Spleen (tissue), 7 donors: ENCODE data around the gene ATP7B.

Experiments used
- CTCF ChIP-seq, 11 experiments: fragments of 200-600 bp in 7 of 11; fragments of 450-650 bp in 4 of 11; sonication (generic) in 4 of 11; IDR thresholded peaks in 8 of 11; conservative IDR thresholded peaks in 3 of 11; 1 replicate in 7 of 11; 2 replicates in 4 of 11; pipeline versions ENCODE4 v1.4.0 to v1.8.0; 2016 to 2021; ENCODE audit warnings: antibody characterized with exemption in 11 of 11, inconsistent platforms in 4 of 11, mild to moderate bottlenecking in 1 of 11
- POLR2AphosphoS5 ChIP-seq, 3 donors: sonication (generic); formaldehyde crosslinking; IDR thresholded peaks; one replicate each; pipeline ENCODE4 v1.5.1; 2017; ENCODE audit warnings: antibody characterized with exemption in 3 of 3
- donor health status: DM: no; HTN: no; CAD: no; lungs with moderate emphysema.
- donor health status: DM: no; HTN: no; CAD: no.
- donor health status: DM: no; HTN: no; CAD: no.

GRCh38 chr13:51953347-51954195 is 57.7 kb downstream of the ATP7B start:
- TF ChIP-seq CTCF (IDR thresholded peaks at IDR 0.05 in 8 of 11, conservative IDR thresholded peaks at IDR 0.05 in 3 of 11) (no peak), POLR2AphosphoS5 (IDR thresholded peaks at IDR 0.05) (no peak)
